Lower leg skin (tissue), 4 donors: ENCODE data around the gene PEX14. TPM values are rescaled to one million over a fixed set of nuclear protein-coding genes. Genes with fewer than 3 reads are reported as not detected.

Experiments used
- DNase-seq, 2 donors: peaks; one replicate each; pipeline ENCODE4 v3.0.0-alpha.2; 2019; ENCODE audit warnings: low spot score in 2 of 2
- H3K4me3 ChIP-seq: fragments of 200-600 bp; sonication (generic); 2 replicates; pipeline ENCODE4 v1.5.1; 2017; ENCODE audit warnings: mild to moderate bottlenecking, low read depth; ENCODE audit not compliant: poor library complexity, severe bottlenecking
- POLR2A ChIP-seq, 2 donors: fragments of 450-650 bp; IDR thresholded peaks; one replicate each; pipeline ENCODE4 v1.6.1; 2016 to 2017; ENCODE audit warnings: antibody characterized with exemption in 2 of 2, mild to moderate bottlenecking in 1 of 2, moderate library complexity in 1 of 2
- WGBS, 2 donors: methylation state at CpG; one replicate each; pipeline ENCODE4 v1.1.5; 2018; 5-methylcytosine and 5-hydroxymethylcytosine counted together
- intact Hi-C: fragments of 100-400 bp; cut with DNase I; formaldehyde crosslinking; loops from one replicate; pipeline ENCODE4 v1.15.0; 2023; ENCODE audit warnings: low total_unique reads
- total RNA-seq, 4 donors: library from RNA; depleted of rRNA; stranded (reverse); fragments of >200 nt; gene quantifications; one replicate each; pipeline ENCODE4 v1.1.0, GENCODE V29; 2016
- TF ChIP-seq, protein P1 (sequence below), 3 donors: fragments of 450-650 bp; IDR thresholded peaks; one replicate each; pipeline ENCODE4 v1.5.1; 2016; ENCODE audit warnings: antibody characterized with exemption in 3 of 3, mild to moderate bottlenecking in 3 of 3, moderate library complexity in 2 of 3

Gene PEX14
- total RNA-seq, 4 donors from 2014 or later: 14.1 to 22.8 (median 18.9) TPM

DNA sequence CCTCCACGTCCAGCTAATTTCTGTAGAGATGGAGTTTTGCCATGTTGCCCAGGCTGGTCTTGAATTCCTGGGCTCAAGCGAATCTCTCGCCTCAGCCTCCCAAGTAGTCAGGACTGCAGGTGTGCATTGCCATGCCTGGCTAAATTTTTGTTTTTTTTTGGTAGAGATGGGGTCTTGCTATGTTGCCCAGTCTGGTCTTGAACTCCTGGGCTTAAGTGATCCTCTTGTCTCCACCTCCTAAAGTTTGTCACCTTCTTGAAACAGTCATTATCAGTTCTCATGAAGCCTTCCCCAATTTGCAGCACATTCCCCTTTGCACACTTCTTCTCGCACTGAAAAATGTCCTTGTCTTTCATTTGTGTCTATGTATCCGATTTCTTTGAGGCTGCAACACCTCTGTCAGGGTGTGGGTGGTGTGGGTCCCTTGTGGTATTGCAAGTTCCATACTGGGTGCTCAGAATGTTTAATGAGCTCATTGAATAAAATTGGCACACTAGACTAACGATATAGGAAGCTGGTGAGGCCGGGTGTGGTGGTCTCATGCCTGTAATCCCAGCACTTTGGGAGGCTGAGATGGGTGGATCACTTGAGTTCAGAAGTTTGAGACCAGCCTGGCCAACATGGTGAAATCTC is 27.8 kb upstream of the PEX14 start:
- H3K4me3 ChIP-seq: no peak overlapping the region
- DNase-seq: no peak
- 97% methylated on average over 7 of the region's 7 CpGs for WGBS, 2 donors
- intact Hi-C loops: no loop called here
- TF ChIP-seq, protein P1, sequence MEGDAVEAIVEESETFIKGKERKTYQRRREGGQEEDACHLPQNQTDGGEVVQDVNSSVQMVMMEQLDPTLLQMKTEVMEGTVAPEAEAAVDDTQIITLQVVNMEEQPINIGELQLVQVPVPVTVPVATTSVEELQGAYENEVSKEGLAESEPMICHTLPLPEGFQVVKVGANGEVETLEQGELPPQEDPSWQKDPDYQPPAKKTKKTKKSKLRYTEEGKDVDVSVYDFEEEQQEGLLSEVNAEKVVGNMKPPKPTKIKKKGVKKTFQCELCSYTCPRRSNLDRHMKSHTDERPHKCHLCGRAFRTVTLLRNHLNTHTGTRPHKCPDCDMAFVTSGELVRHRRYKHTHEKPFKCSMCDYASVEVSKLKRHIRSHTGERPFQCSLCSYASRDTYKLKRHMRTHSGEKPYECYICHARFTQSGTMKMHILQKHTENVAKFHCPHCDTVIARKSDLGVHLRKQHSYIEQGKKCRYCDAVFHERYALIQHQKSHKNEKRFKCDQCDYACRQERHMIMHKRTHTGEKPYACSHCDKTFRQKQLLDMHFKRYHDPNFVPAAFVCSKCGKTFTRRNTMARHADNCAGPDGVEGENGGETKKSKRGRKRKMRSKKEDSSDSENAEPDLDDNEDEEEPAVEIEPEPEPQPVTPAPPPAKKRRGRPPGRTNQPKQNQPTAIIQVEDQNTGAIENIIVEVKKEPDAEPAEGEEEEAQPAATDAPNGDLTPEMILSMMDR (IDR thresholded peaks at IDR 0.05): no peak
- TF ChIP-seq POLR2A (IDR thresholded peaks at IDR 0.05): no peak

DNA sequence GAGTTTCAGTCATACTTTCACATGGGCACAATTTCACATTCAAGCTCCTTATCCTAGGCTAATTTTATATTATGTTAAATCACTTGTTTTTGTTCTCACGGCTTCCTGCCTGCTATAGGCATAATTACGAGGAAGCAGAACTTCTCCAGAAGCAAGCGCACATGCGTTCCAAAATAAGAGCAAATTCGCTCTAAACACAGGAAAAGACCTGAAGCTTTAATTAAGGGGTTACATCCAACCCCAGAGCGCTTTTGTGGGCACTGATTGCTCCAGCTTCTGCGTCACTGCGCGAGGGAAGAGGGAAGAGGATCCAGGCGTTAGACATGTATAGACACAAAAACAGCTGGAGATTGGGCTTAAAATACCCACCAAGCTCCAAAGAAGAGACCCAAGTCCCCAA is 25.0 kb upstream of the PEX14 start, which contains the start of gene CORT:
CORT (plus strand) TSS at position 281 of the 400 bp plus-strand sequence. CDS start 193 bp downstream, outside the sequence.
- WGBS, 2 donors: 86 to 92% methylated on average over 10 of the region's 10 CpGs
- H3K4me3 ChIP-seq: no peak within 1 kb of the TSS
- intact Hi-C loops: no loop called here
- TF ChIP-seq POLR2A (IDR thresholded peaks at IDR 0.05): no peak
- TF ChIP-seq, protein P1 (IDR thresholded peaks at IDR 0.05): no peak
- no peak for DNase-seq

DNA sequence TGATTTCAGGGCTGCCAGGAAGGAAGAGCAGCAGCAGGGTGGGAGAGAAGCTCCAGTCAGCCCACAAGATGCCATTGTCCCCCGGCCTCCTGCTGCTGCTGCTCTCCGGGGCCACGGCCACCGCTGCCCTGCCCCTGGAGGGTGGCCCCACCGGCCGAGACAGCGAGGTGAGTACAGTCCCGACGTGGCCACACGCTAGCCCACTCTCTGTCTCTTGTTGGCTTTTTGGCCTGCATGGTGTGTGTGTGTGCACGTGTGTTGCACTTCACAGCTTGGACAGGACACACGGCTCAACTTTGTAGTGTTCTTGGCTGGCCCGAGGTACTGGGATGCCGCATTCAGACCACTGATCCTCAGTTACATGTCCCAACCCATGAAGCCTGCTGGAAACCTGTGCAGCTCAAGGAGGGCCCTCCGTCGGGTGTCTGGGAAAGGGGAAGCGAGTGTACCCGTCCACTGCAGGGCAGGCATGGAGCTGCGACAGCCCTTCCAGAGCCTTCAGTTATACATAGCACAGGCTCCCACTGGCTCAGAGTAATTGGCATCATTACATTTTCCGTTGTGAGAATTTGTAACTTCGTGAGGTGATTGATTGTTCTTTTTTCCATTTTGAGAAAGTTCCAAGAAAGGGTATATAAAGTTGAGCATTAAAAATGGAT is 24.5 kb upstream of the PEX14 start:
- DNase-seq: no peak
- TF ChIP-seq, protein P1 (IDR thresholded peaks at IDR 0.05): no peak
- no peak for TF ChIP-seq POLR2A (IDR thresholded peaks at IDR 0.05)
- H3K4me3 ChIP-seq: no peak overlapping the region
- intact Hi-C loops: no loop called here
- 81 to 84% methylated on average over 18 to 21 of the region's 21 CpGs for WGBS, 2 donors

DNA sequence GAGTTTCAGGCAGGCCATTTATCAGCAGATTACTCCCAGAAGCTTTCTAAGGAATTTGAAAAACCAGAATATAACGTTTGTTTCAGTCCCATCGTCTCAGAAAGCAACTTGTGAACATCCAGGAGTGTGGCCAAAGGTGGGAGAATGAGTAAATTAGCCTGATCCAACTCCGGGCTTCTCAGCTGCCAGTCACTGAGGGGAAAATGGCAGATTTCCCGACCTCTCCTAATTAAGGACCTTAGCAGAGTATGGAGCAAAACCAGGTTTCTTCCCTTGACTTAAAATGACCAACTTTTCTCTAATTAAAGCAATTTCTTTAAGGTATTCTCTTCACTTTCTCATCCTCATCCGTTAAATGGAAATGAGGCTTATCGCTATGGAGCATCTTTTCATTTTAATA is 23.9 kb upstream of the PEX14 start:
- intact Hi-C loops: no loop called here
- 21 to 27% methylated on average over 6 of the region's 6 CpGs for WGBS, 2 donors

DNA sequence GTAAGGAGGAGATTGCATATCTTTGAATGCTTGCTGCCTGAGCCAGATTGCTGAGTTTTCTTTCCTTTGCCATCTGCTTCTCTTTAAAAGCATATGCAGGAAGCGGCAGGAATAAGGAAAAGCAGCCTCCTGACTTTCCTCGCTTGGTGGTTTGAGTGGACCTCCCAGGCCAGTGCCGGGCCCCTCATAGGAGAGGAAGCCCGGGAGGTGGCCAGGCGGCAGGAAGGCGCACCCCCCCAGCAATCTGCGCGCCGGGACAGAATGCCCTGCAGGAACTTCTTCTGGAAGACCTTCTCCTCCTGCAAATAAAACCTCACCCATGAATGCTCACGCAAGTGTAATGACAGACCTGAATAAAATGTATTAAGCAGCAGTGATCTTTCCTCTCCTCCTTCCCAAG is 23.5 kb upstream of the PEX14 start:
- H3K4me3 ChIP-seq: no peak overlapping the region
- DNase-seq: no peak
- intact Hi-C loops: no loop called here
- TF ChIP-seq, protein P1 (IDR thresholded peaks at IDR 0.05): no peak
- TF ChIP-seq POLR2A (IDR thresholded peaks at IDR 0.05): no peak
- WGBS, 2 donors: 3 to 7% methylated on average over 10 of the region's 10 CpGs

More for the DNA sequence above, 23.9 kb upstream of the PEX14 start:
- TF ChIP-seq, protein P1 (IDR thresholded peaks at IDR 0.05): no peak
- no peak for TF ChIP-seq POLR2A (IDR thresholded peaks at IDR 0.05)
- DNase-seq: no peak
- H3K4me3 ChIP-seq: no peak overlapping the region
